ENCODE results near the gene CASP10.

DNA sequence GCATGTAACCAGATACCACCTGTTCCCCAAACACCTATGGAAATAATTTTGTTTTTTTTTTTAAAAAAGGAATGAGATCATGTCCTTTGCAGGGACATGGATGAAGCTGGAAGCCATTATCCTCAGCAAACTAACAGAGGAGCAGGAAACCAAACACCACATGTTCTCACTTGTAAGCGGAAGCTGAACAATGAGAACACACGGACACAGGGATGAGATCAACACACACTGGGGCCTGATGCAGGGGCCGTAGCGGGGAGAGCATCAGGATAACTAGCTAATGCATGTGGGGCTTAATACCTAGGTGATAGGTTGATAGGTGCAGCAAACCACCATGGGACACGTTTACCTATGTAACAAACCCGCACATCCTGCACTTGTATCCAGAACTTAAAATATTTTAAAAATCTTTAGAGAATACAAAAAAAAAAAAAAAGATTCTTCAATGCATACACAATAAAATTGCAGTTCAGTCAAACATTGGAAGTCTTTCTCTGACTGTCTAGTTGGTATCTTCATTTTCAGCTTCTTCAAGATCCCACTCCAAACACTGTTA is 11.6 kb upstream of the CASP10 start:
- TF ChIP-seq POLR2A (IDR thresholded peaks at IDR 0.05) (no peak), CTCF (IDR thresholded peaks at IDR 0.05) (no peak)

Data from esophagus squamous epithelium (tissue), 4 donors.